NCI-H526 (cell line): ENCODE data around the gene NIPA2.
A peak's percentile ranks its signal among the peaks of the same experiment; 100 is the strongest.

Source experiments
- DNase-seq, 2 experiments: peaks; one replicate each; lab custom pipeline; 2025; lab: John Stamatoyannopoulos, UW

The NIPA2 gene

GRCh38 chr15:22877607-22878006 lies 39.1 kb downstream of the NIPA2 start:
- no peak for DNase-seq

- DNase-seq: no peak
Observed at GRCh38 chr15:22878103-22878502, 39.6 kb downstream of the NIPA2 start.

DNA sequence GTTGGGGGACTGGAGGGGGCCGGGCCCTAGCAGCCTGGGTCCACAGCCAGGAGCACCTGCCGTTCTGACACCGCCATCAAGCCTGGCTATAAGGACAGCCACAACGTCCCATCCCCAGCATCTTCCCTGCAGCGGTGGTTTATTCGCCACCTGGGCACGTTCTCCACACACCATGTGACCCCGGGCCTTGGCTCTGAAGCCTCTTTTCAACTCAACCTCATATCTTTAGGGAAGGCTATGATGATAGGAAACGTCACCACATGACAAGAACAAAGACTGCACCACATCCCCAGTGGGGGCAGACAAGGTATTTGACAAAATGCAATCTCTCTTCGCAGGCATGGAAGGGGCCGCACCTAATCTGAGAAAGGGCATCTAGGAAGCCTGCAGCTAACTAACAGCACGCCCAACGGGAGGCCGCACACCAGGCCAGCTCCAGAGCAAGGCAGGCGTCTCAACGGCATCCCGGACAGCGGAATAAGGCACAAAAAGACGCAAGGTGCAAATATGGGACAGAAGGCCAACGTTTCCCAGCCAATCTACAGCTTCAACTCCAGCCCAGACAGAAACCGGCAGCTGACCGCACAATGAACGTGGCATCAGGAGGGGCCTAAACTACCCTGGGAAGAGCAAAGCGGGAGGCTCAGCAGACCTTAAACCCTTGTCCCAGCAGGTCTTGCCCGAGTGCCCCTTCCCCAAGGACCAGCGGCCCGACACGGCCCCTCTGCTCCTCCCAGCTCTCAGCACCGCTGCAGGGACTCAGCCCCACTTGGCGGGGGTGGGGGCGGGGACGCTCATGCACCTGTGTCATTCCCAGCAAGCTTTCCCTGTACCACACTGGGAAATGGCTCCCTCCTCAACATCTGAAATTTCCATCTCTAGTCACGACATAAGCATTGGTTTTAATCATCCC lies 41.9 kb downstream of the NIPA2 start:
- DNase-seq: no peak

DNA sequence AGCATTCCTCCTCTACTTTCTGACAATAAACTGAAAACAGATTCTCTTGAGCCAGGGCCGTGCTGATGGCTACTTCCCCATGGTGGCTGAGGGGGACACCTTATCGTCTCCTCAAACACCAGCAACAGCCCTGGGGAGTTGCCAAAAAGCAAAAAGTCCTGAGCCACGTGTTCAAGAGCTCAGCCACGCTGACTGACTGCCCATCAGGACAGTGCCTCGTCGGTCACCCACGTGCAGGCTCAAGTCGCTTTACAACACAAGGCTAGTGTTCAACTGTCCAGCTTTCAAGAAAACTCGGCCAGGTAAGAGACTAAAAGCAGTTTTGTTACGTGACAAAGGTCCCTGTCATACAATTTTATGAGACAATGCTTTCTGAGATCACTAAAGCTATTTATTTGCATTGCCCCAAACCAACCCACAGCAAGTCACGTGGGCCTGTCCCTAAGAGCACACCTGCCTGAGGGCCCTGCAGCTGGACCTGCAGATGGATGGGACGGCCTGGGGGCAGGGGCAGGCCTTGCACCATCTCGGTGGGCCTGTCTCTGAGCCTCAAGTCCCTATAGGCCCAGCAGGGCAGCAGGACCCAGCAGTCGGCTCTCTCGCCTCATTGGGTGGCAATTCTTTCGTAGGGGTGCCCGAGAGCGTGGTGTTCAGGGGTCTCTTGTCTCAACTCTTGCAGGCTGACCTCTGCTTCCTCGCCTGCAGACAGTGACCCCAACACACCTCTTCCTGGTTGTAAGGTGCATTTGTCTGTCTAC lies 42.7 kb downstream of the NIPA2 start:
- DNase-seq: peak in 1 of 2 experiments; percentile 35

DNA sequence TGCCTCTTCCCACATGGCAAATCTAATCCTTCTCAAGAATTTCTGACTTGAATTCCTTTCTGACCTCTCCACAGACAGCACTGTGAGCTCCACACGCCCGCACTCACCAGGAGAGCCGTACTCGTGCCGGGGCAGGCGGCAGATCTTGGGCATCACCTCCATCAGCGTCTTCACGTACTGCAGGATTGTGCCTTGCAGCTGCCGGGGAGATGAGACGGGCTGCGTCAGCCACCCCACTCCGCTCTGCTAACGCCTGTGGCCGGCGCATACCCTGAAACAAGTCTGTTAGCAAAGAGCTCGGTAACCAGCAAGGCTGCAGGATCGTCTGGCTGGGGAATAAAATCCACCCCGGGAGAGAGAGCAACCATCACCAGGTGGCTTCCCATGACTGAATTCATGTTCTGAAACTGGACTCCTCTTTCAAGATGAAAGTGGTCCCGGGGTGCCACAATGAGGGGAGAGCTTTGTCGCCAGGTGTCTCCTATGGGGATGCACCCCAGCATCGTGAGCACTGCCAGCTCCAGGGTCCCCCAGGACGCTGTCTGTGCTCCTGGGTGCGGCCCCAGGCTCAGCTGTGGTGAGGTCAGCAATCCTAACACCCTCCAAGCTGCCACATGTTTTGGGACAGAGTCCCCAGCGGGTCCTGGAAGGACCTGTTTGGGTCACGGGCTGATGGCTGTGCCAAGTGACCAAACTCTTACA lies 43.4 kb downstream of the NIPA2 start:
- no peak for DNase-seq

DNA sequence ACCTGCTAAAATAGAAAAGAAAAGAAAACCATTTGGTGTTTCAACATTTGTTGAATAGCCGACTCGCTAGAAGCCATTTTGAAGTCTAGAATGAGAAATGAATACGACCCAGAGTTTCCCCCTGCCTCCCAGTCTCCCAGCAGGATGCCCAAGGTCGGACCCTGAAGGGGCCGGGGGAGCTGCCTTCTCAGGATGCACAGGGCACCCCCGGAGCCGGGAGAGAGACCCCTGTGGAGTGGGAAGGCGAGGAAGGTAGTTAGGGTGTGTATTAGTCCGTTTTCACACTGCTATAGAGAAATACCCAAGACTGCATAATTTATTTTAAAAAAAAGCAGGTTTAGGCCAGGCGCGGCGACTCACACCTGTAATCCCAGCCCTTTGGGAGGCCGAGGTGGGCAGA lies 44.7 kb downstream of the NIPA2 start:
- no peak for DNase-seq

- no peak for DNase-seq
Observed at GRCh38 chr15:22884344-22884743, 45.9 kb downstream of the NIPA2 start.

DNA sequence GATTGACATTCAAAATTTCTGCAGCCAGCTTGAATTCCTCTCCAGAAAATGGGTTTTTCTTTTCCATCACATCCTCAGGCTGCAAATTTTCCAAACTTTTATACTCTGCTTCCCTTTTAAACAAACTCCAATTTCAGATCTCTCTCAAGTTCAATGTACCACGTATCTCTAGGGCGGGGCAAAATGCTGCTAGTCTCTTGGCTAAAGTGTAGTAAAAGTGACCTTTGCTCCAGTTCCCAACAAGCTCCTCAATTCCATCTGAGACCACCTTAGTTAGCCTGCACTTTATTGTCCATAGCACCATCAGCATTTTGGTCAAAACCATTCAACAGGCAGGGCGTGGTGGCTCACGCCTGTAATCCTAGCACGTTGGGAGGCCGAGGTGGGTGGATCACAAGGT lies 46.7 kb downstream of the NIPA2 start:
- no peak for DNase-seq

GRCh38 chr15:22887157-22887951 lies 48.9 kb downstream of the NIPA2 start:
- no peak for DNase-seq

DNA sequence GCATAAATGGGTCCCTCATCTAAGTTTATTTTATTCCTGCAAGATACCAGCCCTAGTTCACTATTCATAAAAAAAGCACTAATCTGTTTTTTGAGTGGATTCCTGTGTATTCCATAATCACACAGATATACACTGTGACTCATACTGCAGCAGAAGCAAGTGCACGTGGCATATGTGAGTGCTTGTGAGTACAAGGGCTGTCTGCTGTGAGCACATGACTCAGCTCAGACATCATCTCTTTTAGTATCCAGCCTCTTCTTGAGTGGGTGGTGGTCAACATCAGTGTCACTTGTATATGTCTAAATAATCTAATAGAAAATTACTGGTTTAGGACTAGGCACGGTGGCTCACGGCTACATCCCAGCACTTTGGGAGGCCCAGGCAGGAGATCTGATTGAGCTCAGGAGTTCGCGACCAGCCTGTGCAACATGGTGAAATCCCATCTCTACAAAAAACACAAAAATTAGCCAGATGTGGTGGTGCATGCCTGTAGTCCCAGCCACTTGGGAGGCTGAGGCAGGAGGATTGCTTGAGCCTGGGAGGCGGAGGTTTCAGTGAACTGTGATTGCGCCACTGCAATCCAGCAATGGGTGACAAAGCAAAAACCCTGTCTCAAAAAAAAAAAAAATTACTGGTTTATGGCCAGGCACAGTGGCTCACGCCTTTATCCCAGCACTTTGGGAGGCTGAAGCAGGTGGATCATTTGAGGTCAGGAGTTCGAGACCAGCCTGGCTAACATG lies 49.8 kb downstream of the NIPA2 start:
- DNase-seq: no peak

DNA sequence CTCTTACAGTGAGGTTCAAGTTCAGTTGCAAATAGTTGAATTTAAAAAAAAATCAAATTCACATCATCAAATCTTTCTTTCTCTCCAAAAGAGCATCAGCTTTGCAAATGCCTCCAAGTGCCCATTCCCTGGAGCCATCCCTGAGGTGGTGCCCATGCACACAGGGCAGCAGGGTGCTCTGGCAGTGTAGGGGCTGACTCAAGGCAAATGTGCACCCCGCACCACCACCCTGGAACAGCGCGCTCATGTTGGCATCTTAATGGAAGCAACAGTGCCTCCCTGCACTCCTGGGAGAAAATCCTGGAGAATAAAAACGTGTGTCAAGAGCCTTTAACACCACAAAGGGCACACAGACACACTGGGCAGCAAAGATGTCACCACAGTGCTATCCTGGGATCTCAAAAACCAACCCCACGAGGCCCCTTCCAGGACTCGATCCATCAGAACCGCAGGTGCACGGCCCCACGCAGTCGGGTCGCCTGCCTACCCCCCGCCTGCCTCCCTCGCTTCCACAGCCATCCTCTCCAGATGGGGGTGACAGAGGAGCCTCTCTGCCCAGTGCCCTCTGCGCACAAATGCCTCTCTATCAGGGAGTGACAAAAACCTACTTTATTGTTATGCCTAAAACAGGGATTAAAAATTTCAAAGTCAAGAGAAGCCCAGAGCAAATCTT lies 50.8 kb downstream of the NIPA2 start:
- no peak for DNase-seq

DNA sequence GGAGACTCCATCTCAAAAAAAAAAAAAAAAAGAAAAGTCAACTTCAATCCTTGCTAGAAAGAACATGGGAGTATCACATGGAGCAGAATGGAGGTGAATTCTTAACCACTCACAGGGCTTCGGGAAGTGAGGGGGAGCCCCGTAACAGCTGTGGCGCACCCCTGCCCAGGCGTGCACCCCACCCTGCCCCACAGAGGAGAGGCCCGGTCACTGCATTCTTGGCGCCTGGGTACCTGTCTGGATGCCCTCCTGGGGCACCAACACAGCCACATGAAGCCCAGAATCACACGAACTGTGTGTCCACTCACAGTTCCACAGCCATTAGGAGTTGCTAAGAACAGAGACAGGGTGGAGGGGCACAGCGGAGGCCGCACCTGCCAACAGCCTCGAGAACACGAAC lies 51.8 kb downstream of the NIPA2 start:
- no peak for DNase-seq

DNA sequence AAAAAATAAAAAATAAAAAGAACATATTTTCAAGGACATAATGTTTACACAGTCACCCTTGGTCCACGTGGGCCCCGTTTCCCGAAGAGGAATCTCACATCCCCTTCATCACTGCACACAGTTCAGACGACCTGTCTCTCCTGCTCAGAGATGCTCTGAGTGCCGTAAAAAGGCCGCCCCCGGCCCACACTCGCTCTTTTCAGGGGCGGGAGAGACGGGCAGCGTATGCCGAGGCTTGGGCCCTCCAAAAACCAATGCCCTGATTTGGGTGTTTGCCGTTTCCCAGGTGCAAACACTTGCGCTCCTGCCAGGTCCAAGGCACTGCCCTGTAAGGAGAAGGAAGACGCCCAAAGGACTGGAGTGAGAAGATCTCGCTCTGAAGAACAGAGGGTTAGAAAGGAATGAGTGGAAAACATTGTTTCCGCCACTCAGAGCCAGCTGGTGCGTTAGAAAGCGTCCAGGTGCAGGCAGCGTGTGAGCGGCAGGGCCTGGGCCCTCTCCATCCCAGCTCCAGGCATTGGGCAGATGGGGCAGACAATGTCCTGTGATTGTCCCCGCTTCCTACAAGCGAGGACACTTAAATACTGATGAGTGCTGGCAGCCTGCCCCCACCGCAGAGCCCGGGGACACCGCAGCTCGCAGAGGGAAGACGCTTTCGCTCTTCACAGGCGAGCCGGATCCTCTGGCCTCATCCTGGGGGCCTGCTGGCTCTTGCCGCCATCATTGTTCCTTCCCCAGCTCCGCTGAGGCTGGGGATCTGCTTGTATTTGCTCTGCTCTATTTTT lies 53.2 kb downstream of the NIPA2 start:
- DNase-seq: no peak

GRCh38 chr15:22892333-22892732 lies 53.9 kb downstream of the NIPA2 start:
- DNase-seq: no peak

- no peak for DNase-seq
Observed at GRCh38 chr15:22893081-22893480, 54.6 kb downstream of the NIPA2 start.

- no peak for DNase-seq
Observed at GRCh38 chr15:22893881-22894280, 55.4 kb downstream of the NIPA2 start.

- no peak for DNase-seq
Observed at GRCh38 chr15:22895465-22896190, 57.2 kb downstream of the NIPA2 start.

DNA sequence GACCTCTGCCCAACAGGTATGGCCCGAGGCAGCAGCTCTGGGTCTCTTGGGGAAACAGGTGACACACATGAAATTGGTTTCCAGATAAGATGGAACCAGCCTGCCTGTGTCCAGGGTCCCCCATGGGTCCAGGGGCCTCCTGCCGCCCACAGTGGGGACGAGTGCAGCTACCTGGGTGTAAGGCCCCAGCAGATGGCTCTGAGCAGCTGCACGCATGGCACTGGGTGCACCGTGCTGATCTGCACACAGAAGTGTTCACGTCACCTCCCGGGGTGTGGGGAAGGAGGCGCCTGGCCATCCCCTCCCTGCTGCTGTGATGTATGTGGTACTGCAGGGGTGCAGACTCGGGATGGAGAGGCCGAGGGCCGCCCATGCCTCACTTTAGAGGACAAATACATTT lies 63.6 kb downstream of the NIPA2 start:
- DNase-seq: no peak

DNA sequence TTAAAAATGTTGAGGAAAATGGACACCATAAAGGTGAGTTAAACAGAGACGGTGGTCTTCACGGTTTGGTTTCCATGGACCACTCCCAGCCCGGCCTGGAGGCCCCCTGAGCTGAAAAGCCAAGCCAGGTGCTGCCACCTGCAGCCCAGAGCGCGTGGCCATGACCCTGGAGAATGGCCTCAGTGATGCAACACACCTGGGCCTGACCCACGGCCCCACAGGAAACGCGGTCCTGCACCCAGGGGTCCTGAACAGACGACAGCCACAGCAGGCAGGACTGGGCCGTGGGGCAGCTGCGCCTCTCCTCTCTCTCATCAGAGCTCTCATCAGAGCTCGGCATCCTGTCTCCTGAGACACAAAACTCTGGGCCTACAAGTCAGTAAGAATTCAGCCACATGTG lies 64.1 kb downstream of the NIPA2 start:
- DNase-seq: no peak
